BE2C (cell line): Measurements from ENCODE around the gene LSM12.
A peak's percentile ranks its signal among the peaks of the same experiment; 100 is the strongest.

Source experiments
- DNase-seq: peaks from one replicate; pipeline ENCODE4 v3.0.0-alpha.2; 2020
- H3K27me3 ChIP-seq: fragments of 250-450 bp; sonication (Bioruptor Pico); 2 replicates; pipeline ENCODE4 v1.5.1; 2020; ENCODE audit warnings: mild to moderate bottlenecking
- H3K36me3 ChIP-seq: fragments of 250-450 bp; sonication (Bioruptor Pico); 2 replicates; pipeline ENCODE4 v1.5.1; 2020; ENCODE audit warnings: mild to moderate bottlenecking
- H3K4me1 ChIP-seq: fragments of 250-450 bp; sonication (Bioruptor Pico); 2 replicates; pipeline ENCODE4 v1.5.1; 2020
- H3K4me3 ChIP-seq: 2 replicates; pipeline ENCODE4 v1.5.1; 2011; ENCODE audit warnings: low read depth, low read length
- H3K9me3 ChIP-seq: fragments of 250-450 bp; sonication (Bioruptor Pico); 2 replicates; pipeline ENCODE4 v1.5.1; 2020
- CTCF ChIP-seq: IDR thresholded peaks from 2 replicates; pipeline ENCODE4 v1.5.1; 2012; ENCODE audit warnings: mild to moderate bottlenecking, low read depth, low read length

Gene LSM12

GRCh38 chr17:44091200-44091997, 24.9 kb upstream of the LSM12 start:
- Histone ChIP-seq H3K9me3 (no peaks in the 10 kb centered on the region), H3K4me1 (peaks cover 20% of the 10 kb centered on the region), H3K36me3 (peaks cover 34% of the 10 kb centered on the region), H3K4me3 (no peak overlapping the region), H3K27me3 (no peaks in the 10 kb centered on the region)
- TF ChIP-seq CTCF: no peak
- DNase-seq: no peak

GRCh38 chr17:44088254-44088653, 21.8 kb upstream of the LSM12 start:
- Histone ChIP-seq H3K9me3 (no peaks in the 10 kb centered on the region), H3K36me3 (peaks cover 33% of the 10 kb centered on the region), H3K4me3 (no peak overlapping the region), H3K4me1 (peaks cover 10% of the 10 kb centered on the region), H3K27me3 (no peaks in the 10 kb centered on the region)
- TF ChIP-seq CTCF: no peak
- DNase-seq: no peak

- H3K4me1 ChIP-seq: peaks cover 10% of the 10 kb centered on the region
- H3K27me3 ChIP-seq: no peaks in the 10 kb centered on the region
- H3K4me3 ChIP-seq: no peak overlapping the region
- peaks cover 32% of the 10 kb centered on the region for H3K36me3 ChIP-seq
- no peak for TF ChIP-seq CTCF
- DNase-seq: no peak
- no peaks in the 10 kb centered on the region for H3K9me3 ChIP-seq
These were observed 20.8 kb upstream of the LSM12 start for GRCh38 chr17:44087319-44087718.

- Histone ChIP-seq H3K9me3 (no peaks in the 10 kb centered on the region), H3K4me3 (no peak overlapping the region), H3K36me3 (peaks cover 32% of the 10 kb centered on the region), H3K27me3 (no peaks in the 10 kb centered on the region), H3K4me1 (peaks cover 10% of the 10 kb centered on the region)
- DNase-seq: peak; percentile 74
- no peak for TF ChIP-seq CTCF
These were observed 20.2 kb upstream of the LSM12 start for GRCh38 chr17:44086364-44087311.

GRCh38 chr17:44085908-44086307, 19.4 kb upstream of the LSM12 start:
- Histone ChIP-seq H3K4me3 (no peak overlapping the region), H3K9me3 (no peaks in the 10 kb centered on the region), H3K4me1 (peaks cover 10% of the 10 kb centered on the region), H3K36me3 (peaks cover 25% of the 10 kb centered on the region), H3K27me3 (no peaks in the 10 kb centered on the region)
- TF ChIP-seq CTCF: no peak
- DNase-seq: no peak
